ENCODE results near the gene EIF4A3. TPM values are rescaled to one million over a fixed set of nuclear protein-coding genes. Genes with fewer than 3 reads are reported as not detected.

The EIF4A3 gene
- total RNA-seq, 1 experiment from 2014 or later = 160 TPM

DNA sequence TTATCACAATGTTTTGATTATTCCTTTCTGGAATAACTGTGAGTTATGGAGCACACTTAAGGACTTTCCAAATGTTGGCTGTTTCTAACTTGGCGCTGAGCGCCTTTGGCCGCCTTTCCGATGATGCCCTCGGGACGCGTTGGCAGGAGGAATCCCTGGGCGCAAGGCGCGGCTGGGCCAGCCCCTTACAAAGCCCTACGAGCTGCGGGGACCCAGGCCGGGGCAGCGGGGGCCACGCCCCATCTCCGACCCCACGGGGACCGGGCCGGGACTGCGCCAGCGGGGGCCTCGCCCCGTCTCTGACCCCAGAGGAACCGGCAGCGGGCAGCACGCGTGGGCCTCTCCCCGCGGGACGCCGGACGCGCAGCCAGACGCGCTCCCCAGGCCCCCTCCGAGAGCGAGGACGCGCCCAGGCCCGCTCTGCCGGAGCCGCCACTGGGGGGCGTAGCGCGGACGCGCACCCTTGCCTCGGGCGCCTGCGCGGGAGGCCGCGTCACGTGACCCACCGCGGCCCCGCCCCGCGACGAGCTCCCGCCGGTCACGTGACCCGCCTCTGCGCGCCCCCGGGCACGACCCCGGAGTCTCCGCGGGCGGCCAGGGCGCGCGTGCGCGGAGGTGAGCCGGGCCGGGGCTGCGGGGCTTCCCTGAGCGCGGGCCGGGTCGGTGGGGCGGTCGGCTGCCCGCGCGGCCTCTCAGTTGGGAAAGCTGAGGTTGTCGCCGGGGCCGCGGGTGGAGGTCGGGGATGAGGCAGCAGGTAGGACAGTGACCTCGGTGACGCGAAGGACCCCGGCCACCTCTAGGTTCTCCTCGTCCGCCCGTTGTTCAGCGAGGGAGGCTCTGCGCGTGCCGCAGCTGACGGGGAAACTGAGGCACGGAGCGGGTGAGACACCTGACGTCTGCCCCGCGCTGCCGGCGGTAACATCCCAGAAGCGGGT lies 45.6 kb downstream of the EIF4A3 start, which contains the start of gene GAA (continued):
- TF ChIP-seq NFYB (CRISPR knock-in tag; conservative IDR thresholded peaks at IDR 0.05; ENCODE audit: low read depth) = no peak
- no peak for TF ChIP-seq NFATC4 (CRISPR knock-in tag; IDR thresholded peaks at IDR 0.05)
- TF ChIP-seq GABPB1 (CRISPR knock-in tag; IDR thresholded peaks at IDR 0.05) = no peak; the same call in 1 of the 2 replicates
- TF ChIP-seq SP1 (CRISPR knock-in tag; conservative IDR thresholded peaks at IDR 0.05) = peak; percentile 92
- no peak for TF ChIP-seq ZNF416 (CRISPR knock-in tag; IDR thresholded peaks at IDR 0.05)
- TF ChIP-seq, protein P1, sequence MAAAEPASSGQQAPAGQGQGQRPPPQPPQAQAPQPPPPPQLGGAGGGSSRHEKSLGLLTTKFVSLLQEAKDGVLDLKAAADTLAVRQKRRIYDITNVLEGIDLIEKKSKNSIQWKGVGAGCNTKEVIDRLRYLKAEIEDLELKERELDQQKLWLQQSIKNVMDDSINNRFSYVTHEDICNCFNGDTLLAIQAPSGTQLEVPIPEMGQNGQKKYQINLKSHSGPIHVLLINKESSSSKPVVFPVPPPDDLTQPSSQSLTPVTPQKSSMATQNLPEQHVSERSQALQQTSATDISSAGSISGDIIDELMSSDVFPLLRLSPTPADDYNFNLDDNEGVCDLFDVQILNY (CRISPR knock-in tag; IDR thresholded peaks at IDR 0.05) = peak; percentile 86; the same call in 1 of the 2 replicates
- no peak for TF ChIP-seq SMAD4 (CRISPR knock-in tag; IDR thresholded peaks at IDR 0.05)
- TF ChIP-seq ZNF671 (CRISPR knock-in tag; IDR thresholded peaks at IDR 0.05) = no peak
- 0 out of 2 replicates have a peak, but pooled peaks have one; percentile 72 for TF ChIP-seq KAT7 (CRISPR knock-in tag; IDR thresholded peaks at IDR 0.05; ENCODE audit: borderline replicate concordance)
- TF ChIP-seq ZNF138 (CRISPR knock-in tag; conservative IDR thresholded peaks at IDR 0.05) = no peak; the same call in 1 of the 2 replicates
- no peak for TF ChIP-seq GTF2I (CRISPR knock-in tag; conservative IDR thresholded peaks at IDR 0.05)
- TF ChIP-seq, protein P2, sequence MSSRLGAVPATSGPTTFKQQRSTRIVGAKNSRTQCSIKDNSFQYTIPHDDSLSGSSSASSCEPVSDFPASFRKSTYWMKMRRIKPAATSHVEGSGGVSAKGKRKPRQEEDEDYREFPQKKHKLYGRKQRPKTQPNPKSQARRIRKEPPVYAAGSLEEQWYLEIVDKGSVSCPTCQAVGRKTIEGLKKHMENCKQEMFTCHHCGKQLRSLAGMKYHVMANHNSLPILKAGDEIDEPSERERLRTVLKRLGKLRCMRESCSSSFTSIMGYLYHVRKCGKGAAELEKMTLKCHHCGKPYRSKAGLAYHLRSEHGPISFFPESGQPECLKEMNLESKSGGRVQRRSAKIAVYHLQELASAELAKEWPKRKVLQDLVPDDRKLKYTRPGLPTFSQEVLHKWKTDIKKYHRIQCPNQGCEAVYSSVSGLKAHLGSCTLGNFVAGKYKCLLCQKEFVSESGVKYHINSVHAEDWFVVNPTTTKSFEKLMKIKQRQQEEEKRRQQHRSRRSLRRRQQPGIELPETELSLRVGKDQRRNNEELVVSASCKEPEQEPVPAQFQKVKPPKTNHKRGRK (CRISPR knock-in tag; IDR thresholded peaks at IDR 0.05; ENCODE audit: borderline replicate concordance) = no peak
- TF ChIP-seq, protein P3, sequence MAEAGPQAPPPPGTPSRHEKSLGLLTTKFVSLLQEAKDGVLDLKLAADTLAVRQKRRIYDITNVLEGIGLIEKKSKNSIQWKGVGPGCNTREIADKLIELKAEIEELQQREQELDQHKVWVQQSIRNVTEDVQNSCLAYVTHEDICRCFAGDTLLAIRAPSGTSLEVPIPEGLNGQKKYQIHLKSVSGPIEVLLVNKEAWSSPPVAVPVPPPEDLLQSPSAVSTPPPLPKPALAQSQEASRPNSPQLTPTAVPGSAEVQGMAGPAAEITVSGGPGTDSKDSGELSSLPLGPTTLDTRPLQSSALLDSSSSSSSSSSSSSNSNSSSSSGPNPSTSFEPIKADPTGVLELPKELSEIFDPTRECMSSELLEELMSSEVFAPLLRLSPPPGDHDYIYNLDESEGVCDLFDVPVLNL (CRISPR knock-in tag; IDR thresholded peaks at IDR 0.05; ENCODE audit: borderline replicate concordance, low read depth) = peak; percentile 63; the same call in 1 of the 2 replicates
- TF ChIP-seq SMAD3 (CRISPR knock-in tag; IDR thresholded peaks at IDR 0.05; ENCODE audit: borderline replicate concordance) = no peak
- TF ChIP-seq ZNF232 (CRISPR knock-in tag; IDR thresholded peaks at IDR 0.05) = no peak
- TF ChIP-seq, protein P4, sequence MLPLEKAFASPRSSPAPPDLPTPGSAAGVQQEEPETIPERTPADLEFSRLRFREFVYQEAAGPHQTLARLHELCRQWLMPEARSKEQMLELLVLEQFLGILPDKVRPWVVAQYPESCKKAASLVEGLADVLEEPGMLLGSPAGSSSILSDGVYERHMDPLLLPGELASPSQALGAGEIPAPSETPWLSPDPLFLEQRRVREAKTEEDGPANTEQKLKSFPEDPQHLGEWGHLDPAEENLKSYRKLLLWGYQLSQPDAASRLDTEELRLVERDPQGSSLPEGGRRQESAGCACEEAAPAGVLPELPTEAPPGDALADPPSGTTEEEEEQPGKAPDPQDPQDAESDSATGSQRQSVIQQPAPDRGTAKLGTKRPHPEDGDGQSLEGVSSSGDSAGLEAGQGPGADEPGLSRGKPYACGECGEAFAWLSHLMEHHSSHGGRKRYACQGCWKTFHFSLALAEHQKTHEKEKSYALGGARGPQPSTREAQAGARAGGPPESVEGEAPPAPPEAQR (CRISPR knock-in tag; IDR thresholded peaks at IDR 0.05) = no peak
- TF ChIP-seq, protein P5, sequence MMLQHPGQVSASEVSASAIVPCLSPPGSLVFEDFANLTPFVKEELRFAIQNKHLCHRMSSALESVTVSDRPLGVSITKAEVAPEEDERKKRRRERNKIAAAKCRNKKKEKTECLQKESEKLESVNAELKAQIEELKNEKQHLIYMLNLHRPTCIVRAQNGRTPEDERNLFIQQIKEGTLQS (CRISPR knock-in tag; conservative IDR thresholded peaks at IDR 0.05) = no peak
- TF ChIP-seq, protein P6, sequence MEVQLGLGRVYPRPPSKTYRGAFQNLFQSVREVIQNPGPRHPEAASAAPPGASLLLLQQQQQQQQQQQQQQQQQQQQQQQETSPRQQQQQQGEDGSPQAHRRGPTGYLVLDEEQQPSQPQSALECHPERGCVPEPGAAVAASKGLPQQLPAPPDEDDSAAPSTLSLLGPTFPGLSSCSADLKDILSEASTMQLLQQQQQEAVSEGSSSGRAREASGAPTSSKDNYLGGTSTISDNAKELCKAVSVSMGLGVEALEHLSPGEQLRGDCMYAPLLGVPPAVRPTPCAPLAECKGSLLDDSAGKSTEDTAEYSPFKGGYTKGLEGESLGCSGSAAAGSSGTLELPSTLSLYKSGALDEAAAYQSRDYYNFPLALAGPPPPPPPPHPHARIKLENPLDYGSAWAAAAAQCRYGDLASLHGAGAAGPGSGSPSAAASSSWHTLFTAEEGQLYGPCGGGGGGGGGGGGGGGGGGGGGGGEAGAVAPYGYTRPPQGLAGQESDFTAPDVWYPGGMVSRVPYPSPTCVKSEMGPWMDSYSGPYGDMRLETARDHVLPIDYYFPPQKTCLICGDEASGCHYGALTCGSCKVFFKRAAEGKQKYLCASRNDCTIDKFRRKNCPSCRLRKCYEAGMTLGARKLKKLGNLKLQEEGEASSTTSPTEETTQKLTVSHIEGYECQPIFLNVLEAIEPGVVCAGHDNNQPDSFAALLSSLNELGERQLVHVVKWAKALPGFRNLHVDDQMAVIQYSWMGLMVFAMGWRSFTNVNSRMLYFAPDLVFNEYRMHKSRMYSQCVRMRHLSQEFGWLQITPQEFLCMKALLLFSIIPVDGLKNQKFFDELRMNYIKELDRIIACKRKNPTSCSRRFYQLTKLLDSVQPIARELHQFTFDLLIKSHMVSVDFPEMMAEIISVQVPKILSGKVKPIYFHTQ (CRISPR knock-in tag; IDR thresholded peaks at IDR 0.05) = no peak
- TF ChIP-seq MXD4 (CRISPR knock-in tag; IDR thresholded peaks at IDR 0.05; ENCODE audit: borderline replicate concordance) = no peak
- TF ChIP-seq, protein P7, sequence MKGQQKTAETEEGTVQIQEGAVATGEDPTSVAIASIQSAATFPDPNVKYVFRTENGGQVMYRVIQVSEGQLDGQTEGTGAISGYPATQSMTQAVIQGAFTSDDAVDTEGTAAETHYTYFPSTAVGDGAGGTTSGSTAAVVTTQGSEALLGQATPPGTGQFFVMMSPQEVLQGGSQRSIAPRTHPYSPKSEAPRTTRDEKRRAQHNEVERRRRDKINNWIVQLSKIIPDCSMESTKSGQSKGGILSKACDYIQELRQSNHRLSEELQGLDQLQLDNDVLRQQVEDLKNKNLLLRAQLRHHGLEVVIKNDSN (CRISPR knock-in tag; IDR thresholded peaks at IDR 0.05) = peak; percentile 90
- TF ChIP-seq, protein P8, sequence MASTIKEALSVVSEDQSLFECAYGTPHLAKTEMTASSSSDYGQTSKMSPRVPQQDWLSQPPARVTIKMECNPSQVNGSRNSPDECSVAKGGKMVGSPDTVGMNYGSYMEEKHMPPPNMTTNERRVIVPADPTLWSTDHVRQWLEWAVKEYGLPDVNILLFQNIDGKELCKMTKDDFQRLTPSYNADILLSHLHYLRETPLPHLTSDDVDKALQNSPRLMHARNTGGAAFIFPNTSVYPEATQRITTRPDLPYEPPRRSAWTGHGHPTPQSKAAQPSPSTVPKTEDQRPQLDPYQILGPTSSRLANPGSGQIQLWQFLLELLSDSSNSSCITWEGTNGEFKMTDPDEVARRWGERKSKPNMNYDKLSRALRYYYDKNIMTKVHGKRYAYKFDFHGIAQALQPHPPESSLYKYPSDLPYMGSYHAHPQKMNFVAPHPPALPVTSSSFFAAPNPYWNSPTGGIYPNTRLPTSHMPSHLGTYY (CRISPR knock-in tag; IDR thresholded peaks at IDR 0.05) = 0 out of 2 replicates have a peak, but pooled peaks have one; percentile 34
- TF ChIP-seq NR1H2 (CRISPR knock-in tag; IDR thresholded peaks at IDR 0.05) = no peak
- TF ChIP-seq, protein P9, sequence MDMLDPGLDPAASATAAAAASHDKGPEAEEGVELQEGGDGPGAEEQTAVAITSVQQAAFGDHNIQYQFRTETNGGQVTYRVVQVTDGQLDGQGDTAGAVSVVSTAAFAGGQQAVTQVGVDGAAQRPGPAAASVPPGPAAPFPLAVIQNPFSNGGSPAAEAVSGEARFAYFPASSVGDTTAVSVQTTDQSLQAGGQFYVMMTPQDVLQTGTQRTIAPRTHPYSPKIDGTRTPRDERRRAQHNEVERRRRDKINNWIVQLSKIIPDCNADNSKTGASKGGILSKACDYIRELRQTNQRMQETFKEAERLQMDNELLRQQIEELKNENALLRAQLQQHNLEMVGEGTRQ (CRISPR knock-in tag; IDR thresholded peaks at IDR 0.05) = peak; percentile 100
- TF ChIP-seq, protein P10, sequence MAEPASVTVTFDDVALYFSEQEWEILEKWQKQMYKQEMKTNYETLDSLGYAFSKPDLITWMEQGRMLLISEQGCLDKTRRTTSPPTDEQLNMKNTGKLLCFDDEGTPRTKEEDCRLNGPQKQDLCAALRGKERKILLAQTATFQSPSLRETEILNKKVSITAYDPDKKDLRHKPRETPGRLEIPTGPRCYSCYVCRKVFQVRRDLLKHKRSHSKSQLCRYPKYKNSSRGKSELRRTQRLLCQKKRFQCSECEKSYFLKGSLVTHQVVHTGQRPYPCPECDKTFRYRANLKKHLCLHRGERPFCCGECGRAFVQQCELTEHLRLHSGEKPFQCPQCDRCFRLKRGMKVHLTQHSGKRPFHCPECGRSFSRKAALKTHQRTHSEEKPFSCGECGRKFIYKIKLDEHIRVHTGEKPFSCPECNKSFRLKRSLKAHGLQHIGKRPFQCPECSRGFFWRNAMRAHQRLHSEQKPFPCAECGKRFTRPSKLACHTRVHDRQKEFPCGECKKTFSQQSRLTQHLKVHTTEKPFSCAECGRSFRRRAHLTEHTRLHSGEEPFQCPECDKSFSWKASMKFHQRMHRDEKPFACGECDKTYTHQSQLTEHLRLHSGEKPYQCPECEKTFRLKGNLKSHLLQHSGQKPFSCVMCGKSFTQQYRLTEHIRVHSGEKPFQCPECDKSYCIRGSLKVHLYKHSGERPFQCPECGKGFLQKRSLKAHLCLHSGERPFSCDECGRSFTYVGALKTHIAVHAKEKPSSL (CRISPR knock-in tag; conservative IDR thresholded peaks at IDR 0.05) = no peak
